Spleen (tissue), 11 donors: ENCODE data around the gene SUN1. TPM values are rescaled to one million over a fixed set of nuclear protein-coding genes. Genes with fewer than 3 reads are reported as not detected.

ENCODE experiments used
- DNase-seq: peaks from one replicate; pipeline ENCODE4 v3.0.0-alpha.2; 2020
- H3K27ac ChIP-seq, 8 donors: fragments of 200-600 bp; sonication (generic) in 7 of 8; 1 replicate in 4 of 8; 2 replicates in 4 of 8; pipeline versions ENCODE4 v1.5.0 to v1.8.0; 2016 to 2021; ENCODE audit warnings: inconsistent platforms in 4 of 8, mild to moderate bottlenecking in 4 of 8, moderate library complexity in 1 of 8
- H3K27me3 ChIP-seq, 7 donors: fragments of 200-600 bp; sonication (generic) in 6 of 7; replicated peaks in 1 of 7; 1 replicate in 4 of 7; 2 replicates in 3 of 7; pipeline versions ENCODE4 v1.5.0 to v1.8.0; 2016 to 2021; ENCODE audit warnings: inconsistent platforms in 3 of 7, mild to moderate bottlenecking in 1 of 7
- H3K36me3 ChIP-seq, 6 donors: fragments of 200-600 bp; sonication (generic) in 5 of 6; 1 replicate in 4 of 6; 2 replicates in 2 of 6; pipeline versions ENCODE4 v1.5.0 to v1.8.0; 2016 to 2021; ENCODE audit warnings: inconsistent platforms in 2 of 6
- H3K4me1 ChIP-seq, 6 donors: fragments of 200-600 bp; sonication (generic) in 5 of 6; 1 replicate in 3 of 6; 2 replicates in 3 of 6; pipeline versions ENCODE4 v1.5.0 to v1.8.0; 2016 to 2021; ENCODE audit warnings: inconsistent platforms in 3 of 6
- H3K4me3 ChIP-seq, 8 donors: fragments of 200-600 bp; sonication (generic) in 7 of 8; 1 replicate in 4 of 8; 2 replicates in 4 of 8; pipeline versions ENCODE4 v1.5.0 to v1.8.0; 2016 to 2021; ENCODE audit warnings: inconsistent platforms in 4 of 8, mild to moderate bottlenecking in 4 of 8, moderate library complexity in 2 of 8
- H3K9me3 ChIP-seq, 8 donors: fragments of 200-600 bp; sonication (generic) in 7 of 8; 1 replicate in 4 of 8; 2 replicates in 4 of 8; pipeline versions ENCODE4 v1.5.0 to v1.8.0; 2016 to 2021; ENCODE audit warnings: inconsistent platforms in 4 of 8
- POLR2A ChIP-seq, 3 donors: fragments of 450-650 bp; IDR thresholded peaks; one replicate each; pipeline ENCODE4 v1.5.1; 2017; ENCODE audit warnings: antibody characterized with exemption in 3 of 3, mild to moderate bottlenecking in 1 of 3
- POLR2AphosphoS5 ChIP-seq, 3 donors: sonication (generic); formaldehyde crosslinking; IDR thresholded peaks; one replicate each; pipeline ENCODE4 v1.5.1; 2017; ENCODE audit warnings: antibody characterized with exemption in 3 of 3
- WGBS, 5 donors: extraction: QIAGEN DNeasy Blood & Tissue Kit in 3 of 5; methylation state at CpG; one replicate each; pipeline versions ENCODE4 v1.1.5 to v1.1.7; 2013 to 2018; 5-methylcytosine and 5-hydroxymethylcytosine counted together
- intact Hi-C: fragments of 100-400 bp; cut with DNase I; formaldehyde crosslinking; loops from one replicate; pipeline ENCODE4 v1.15.0; 2023; ENCODE audit warnings: low total_unique reads
- polyA plus RNA-seq, 3 donors: library from polyadenylated mRNA; stranded (reverse); fragments of 200-250 nt; gene quantifications; one replicate each; pipeline ENCODE4 v1.2.1, GENCODE V29; 2013
- total RNA-seq, 7 donors: library from RNA; depleted of rRNA in 3 of 7; stranded (reverse); fragments of >200 nt in 3 of 7; fragmentation: NEBNext Ultra II Directional in 4 of 7; extraction: Animal tissue kit (Norgen Biotek cat#: 25700) in 4 of 7; gene quantifications; one replicate each; pipeline versions ENCODE4 v1.1.0 to v1.2.1, GENCODE V29; 2016 to 2021
- TF ChIP-seq, protein P1 (sequence below), 11 experiments: fragments of 200-600 bp in 7 of 11; fragments of 450-650 bp in 4 of 11; sonication (generic) in 4 of 11; IDR thresholded peaks in 8 of 11; conservative IDR thresholded peaks in 3 of 11; 1 replicate in 7 of 11; 2 replicates in 4 of 11; pipeline versions ENCODE4 v1.4.0 to v1.8.0; 2016 to 2021; ENCODE audit warnings: antibody characterized with exemption in 11 of 11, inconsistent platforms in 4 of 11, mild to moderate bottlenecking in 1 of 11
- donor health status: healthy with polysubstance abuse.
- donor health status: DM: no; HTN: no; CAD: no; lungs with moderate emphysema.
- donor health status: DM: no; HTN: no; CAD: no.
- donor health status: Bipolar disorder and iron deficiency.
- donor health status: healthy.
- donor health status: DM: no; HTN: no; CAD: no.
- donor health status: DM: yes; HTN: yes; CAD: no.

SUN1 gene
- total and polyA plus RNA-seq, 10 donors = 33.2 to 181 (median 135) TPM

DNA sequence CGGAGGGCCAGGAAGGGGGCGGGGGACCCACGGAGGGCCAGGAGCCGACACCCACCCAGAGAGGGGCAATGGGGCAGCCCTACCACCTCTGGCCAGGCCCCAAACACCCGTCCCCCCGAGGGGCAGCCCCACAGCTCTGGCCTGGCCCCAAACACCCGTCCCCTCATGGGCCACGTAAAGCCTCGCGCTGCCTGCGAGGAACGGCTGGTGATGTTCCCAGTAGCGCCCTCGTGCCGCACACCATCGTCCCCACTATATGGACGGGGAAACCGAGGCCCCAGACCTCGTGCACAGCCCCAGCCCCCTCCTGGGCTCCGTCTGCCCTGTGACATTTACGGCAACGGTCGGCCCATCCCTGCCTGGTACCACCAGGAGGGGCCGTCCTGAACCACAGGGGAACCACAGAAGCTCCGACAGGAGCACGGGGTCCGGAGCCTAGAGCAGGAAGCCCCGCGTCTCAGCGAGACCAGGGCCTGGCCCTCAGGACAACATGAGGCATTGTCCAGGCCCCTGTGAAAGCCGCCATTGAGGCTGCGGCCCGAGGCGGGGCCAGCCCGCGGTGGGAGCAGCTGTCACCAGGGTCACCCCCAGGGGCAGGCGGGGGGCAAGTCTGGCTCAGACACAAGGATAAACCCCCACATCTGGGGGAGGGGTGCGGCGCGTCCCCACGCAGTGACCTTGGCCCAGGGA, 79.7 kb downstream of the SUN1 start:
- TF ChIP-seq POLR2AphosphoS5 (IDR thresholded peaks at IDR 0.05) (no peak), POLR2A (IDR thresholded peaks at IDR 0.05) (no peak)
- TF ChIP-seq, protein P1, sequence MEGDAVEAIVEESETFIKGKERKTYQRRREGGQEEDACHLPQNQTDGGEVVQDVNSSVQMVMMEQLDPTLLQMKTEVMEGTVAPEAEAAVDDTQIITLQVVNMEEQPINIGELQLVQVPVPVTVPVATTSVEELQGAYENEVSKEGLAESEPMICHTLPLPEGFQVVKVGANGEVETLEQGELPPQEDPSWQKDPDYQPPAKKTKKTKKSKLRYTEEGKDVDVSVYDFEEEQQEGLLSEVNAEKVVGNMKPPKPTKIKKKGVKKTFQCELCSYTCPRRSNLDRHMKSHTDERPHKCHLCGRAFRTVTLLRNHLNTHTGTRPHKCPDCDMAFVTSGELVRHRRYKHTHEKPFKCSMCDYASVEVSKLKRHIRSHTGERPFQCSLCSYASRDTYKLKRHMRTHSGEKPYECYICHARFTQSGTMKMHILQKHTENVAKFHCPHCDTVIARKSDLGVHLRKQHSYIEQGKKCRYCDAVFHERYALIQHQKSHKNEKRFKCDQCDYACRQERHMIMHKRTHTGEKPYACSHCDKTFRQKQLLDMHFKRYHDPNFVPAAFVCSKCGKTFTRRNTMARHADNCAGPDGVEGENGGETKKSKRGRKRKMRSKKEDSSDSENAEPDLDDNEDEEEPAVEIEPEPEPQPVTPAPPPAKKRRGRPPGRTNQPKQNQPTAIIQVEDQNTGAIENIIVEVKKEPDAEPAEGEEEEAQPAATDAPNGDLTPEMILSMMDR (IDR thresholded peaks at IDR 0.05 in 8 of 11, conservative IDR thresholded peaks at IDR 0.05 in 3 of 11) = no peak
- intact Hi-C loops = no loop called here
- no peak for DNase-seq

DNA sequence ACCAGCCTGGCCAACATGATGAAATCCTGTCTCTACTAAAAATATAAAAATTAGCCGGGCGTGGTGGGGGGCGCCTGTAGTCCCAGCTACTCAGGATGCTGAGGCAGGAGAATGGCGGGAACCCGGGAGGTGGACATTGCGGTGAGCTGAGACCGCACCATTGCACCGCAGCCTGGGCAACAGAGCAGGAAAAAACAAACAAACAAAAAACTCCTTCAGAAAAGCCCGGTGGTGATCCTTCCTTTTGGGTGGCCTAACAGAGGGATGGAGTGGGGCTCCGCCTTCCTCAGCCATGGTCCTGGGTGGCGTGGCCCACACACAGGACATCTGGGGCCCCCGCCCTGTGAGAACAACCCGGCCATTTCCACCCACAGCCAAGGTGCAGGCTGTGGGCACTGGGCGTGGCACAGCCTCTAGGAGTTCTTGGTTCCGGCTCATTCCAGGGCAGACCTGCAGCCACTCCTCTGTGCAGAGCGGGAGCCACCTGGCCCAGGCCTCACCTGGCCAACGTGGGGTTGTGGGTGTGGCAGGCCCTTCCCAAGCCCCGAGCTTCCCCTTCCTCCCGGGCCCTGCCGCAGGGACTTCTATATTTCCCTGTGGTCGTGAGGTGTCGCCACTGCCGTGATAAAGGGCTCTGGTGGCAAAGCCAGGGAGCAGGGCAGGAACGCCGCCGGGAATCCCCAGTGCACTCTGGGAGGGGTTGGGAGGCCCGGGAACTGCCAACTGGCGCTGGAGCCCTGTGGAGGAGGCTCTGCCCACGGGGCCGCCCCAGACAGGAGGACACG, 81.7 kb downstream of the SUN1 start:
- WGBS, 5 donors = 73 to 84% (median 75%) methylated on average over 16 to 31 of the region's 31 CpGs

More for the DNA sequence above, 79.7 kb downstream of the SUN1 start:
- Histone ChIP-seq H3K4me1 (peaks cover 21 to 72% (median 29%) of the 10 kb centered on the region in 6 donors), H3K27me3 (no peaks in the 10 kb centered on the region), H3K4me3 (no peak overlapping the region), H3K36me3 (peaks cover 0 to 14% (median 0%) of the 10 kb centered on the region in 6 donors), H3K9me3 (no peaks in the 10 kb centered on the region), H3K27ac (no peak overlapping the region)
- 79 to 95% (median 89%) methylated on average over 23 to 41 of the region's 41 CpGs for WGBS, 5 donors

DNA sequence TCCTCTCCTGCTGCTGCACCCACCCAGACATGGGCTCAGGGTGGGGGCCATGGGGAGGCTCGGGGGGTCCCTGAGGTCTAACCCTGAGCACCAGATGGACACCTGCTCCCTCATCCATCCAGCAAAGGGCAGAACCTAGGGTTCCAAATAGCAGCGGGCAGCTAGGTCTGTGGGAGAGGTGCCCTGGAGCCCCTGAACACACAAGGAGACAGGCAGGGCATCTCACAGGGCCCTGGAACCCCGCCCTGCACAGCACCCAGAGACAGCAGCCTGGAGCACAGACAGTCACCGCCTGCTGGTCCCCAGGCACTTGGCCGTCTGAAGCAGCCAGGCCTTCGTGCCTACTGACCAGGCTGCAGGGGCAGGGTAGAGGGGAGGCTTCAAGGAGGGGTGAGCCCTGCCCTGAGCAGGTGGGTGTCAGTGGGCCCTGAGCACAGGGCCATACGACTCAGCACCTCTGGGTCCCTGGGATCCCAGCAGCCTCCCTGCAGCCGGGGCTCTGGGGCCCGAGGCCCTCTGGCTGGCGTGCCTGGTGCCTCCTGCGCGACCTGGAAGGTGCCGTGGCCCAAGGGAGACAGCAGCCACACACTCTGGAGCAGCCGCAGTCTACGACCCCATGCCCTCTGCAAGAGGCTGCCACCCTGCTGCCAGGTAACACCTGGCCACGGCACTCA, 82.4 kb downstream of the SUN1 start:
- intact Hi-C loops = no loop called here
- 87 to 94% (median 92%) methylated on average over 9 to 16 of the region's 16 CpGs for WGBS, 5 donors
- TF ChIP-seq POLR2AphosphoS5 (IDR thresholded peaks at IDR 0.05) (no peak), POLR2A (IDR thresholded peaks at IDR 0.05) (no peak)
- TF ChIP-seq, protein P1 (IDR thresholded peaks at IDR 0.05 in 8 of 11, conservative IDR thresholded peaks at IDR 0.05 in 3 of 11) = no peak

More for the DNA sequence above, 81.7 kb downstream of the SUN1 start:
- Histone ChIP-seq H3K4me3 (no peak overlapping the region), H3K9me3 (no peaks in the 10 kb centered on the region), H3K27me3 (no peaks in the 10 kb centered on the region), H3K27ac (no peak overlapping the region), H3K36me3 (peaks cover 0 to 18% (median 0%) of the 10 kb centered on the region in 6 donors), H3K4me1 (peaks cover 15 to 53% (median 19%) of the 10 kb centered on the region in 6 donors)
- DNase-seq = no peak
- TF ChIP-seq POLR2A (IDR thresholded peaks at IDR 0.05) (no peak), POLR2AphosphoS5 (IDR thresholded peaks at IDR 0.05) (peak in 1 of 3 donors; percentile 22)
- intact Hi-C loops = no loop called here

DNA sequence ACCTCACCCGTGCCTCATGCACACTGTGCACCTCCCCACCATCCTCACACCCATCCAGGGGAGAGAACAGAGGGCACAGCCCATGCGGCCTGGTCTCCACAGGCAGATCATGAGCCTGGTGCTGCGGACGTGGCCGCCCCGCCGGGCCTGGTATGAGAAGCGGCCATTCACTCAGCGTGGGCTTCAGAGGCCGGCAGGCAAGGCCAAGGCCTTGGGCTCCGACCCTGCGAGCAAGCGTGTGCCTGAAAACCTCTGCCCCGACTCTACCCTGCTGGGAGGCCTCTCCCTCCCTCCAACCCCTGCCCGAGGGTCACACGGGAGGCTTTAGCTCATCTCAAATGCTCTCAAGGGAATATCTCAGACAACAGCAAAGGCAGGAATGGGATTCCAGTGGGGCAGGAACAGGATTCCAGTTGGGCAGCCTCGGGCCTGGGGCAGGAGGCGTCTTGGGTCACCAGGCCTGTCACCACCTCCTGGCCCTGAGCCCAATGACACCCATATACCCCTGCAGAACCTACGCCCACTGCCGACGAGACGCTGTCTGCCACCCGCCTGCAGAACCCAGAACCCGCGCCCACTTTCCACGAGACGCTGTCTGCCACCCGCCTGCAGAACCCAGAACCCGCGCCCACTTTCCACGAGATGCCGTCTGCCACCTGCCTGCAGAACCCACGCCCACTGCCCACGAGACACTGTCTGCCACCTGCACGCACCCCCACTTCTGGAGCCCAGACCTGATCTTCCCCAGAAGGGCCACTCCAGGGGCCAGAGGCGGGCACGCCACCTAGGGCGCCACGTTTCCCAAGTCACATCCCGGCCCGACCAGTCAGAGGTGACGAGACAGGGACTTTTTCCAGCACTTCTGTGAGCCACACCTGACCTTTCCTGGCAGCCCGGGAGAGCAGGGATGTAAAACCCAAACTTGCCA, 83.3 kb downstream of the SUN1 start:
- Histone ChIP-seq H3K27ac (no peak overlapping the region), H3K36me3 (peaks cover 0 to 22% (median 0%) of the 10 kb centered on the region in 6 donors), H3K27me3 (no peaks in the 10 kb centered on the region), H3K4me3 (no peak overlapping the region), H3K9me3 (no peaks in the 10 kb centered on the region), H3K4me1 (peaks cover 3 to 46% (median 6%) of the 10 kb centered on the region in 6 donors)
- intact Hi-C loops = no loop called here
- peak; percentile 70 for DNase-seq
- 75 to 91% (median 89%) methylated on average over 34 to 43 of the region's 43 CpGs for WGBS, 5 donors
- TF ChIP-seq, protein P1 (IDR thresholded peaks at IDR 0.05 in 8 of 11, conservative IDR thresholded peaks at IDR 0.05 in 3 of 11) = no peak
- TF ChIP-seq POLR2AphosphoS5 (IDR thresholded peaks at IDR 0.05) = no peak
- TF ChIP-seq POLR2A (IDR thresholded peaks at IDR 0.05) = no peak

More for the DNA sequence above, 82.4 kb downstream of the SUN1 start:
- no peaks in the 10 kb centered on the region for H3K27me3 ChIP-seq
- H3K36me3 ChIP-seq = peaks cover 0 to 22% (median 0%) of the 10 kb centered on the region in 6 donors
- H3K4me1 ChIP-seq = peaks cover 12 to 47% (median 15%) of the 10 kb centered on the region in 6 donors
- H3K4me3 ChIP-seq = no peak overlapping the region
- DNase-seq = no peak
- no peaks in the 10 kb centered on the region for H3K9me3 ChIP-seq
- H3K27ac ChIP-seq = no peak overlapping the region
